ENCODE data around the gene MYBPC2.

Gene MYBPC2

DNA sequence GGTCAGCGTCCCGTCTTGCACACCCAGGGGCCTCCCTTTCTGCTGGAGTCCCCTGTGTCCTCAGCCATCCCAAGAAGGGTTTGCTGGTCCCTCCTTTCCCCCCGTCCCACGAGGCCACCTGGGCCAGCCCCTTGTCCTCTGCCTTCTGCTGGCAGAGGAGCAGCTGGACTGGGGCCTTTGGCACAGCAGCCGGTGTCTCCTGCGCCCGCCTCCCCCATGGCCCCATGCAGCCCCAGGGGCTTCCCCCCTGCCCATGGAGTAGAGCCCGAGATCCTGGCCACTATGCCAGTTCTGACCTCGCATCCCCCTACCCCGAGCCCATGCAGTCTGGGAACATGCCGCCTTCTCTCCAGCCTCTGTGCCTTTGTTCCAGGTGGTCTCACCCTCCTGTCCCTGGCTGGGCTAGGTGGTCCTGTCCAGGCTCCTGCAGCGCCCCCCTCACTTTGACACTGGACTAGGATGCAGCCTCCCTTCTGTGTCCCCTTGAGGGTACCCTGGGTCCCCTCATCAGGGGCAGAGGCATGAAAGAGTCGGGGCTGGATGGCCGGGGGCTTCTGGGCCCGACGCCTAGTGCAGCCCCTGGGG lies 49.7 kb downstream of the MYBPC2 start:
- DNase-seq (ENCODE audit: insufficient read length, low spot score) (no peak), FAIRE-seq (no peak)
- TF ChIP-seq, protein P1, sequence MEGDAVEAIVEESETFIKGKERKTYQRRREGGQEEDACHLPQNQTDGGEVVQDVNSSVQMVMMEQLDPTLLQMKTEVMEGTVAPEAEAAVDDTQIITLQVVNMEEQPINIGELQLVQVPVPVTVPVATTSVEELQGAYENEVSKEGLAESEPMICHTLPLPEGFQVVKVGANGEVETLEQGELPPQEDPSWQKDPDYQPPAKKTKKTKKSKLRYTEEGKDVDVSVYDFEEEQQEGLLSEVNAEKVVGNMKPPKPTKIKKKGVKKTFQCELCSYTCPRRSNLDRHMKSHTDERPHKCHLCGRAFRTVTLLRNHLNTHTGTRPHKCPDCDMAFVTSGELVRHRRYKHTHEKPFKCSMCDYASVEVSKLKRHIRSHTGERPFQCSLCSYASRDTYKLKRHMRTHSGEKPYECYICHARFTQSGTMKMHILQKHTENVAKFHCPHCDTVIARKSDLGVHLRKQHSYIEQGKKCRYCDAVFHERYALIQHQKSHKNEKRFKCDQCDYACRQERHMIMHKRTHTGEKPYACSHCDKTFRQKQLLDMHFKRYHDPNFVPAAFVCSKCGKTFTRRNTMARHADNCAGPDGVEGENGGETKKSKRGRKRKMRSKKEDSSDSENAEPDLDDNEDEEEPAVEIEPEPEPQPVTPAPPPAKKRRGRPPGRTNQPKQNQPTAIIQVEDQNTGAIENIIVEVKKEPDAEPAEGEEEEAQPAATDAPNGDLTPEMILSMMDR (IDR thresholded peaks at IDR 0.05; ENCODE audit: insufficient read depth, missing control alignments) = no peak

GRCh38 chr19:50482916-50483315 lies 50.2 kb downstream of the MYBPC2 start:
- no peak for FAIRE-seq
- TF ChIP-seq, protein P1 (IDR thresholded peaks at IDR 0.05; ENCODE audit: insufficient read depth, missing control alignments) = no peak
- DNase-seq (ENCODE audit: insufficient read length, low spot score) = no peak

GRCh38 chr19:50485284-50485955 lies 52.7 kb downstream of the MYBPC2 start:
- no peak for FAIRE-seq
- DNase-seq (ENCODE audit: insufficient read length, low spot score) = no peak
- TF ChIP-seq, protein P1 (IDR thresholded peaks at IDR 0.05; ENCODE audit: insufficient read depth, missing control alignments) = no peak

DNA sequence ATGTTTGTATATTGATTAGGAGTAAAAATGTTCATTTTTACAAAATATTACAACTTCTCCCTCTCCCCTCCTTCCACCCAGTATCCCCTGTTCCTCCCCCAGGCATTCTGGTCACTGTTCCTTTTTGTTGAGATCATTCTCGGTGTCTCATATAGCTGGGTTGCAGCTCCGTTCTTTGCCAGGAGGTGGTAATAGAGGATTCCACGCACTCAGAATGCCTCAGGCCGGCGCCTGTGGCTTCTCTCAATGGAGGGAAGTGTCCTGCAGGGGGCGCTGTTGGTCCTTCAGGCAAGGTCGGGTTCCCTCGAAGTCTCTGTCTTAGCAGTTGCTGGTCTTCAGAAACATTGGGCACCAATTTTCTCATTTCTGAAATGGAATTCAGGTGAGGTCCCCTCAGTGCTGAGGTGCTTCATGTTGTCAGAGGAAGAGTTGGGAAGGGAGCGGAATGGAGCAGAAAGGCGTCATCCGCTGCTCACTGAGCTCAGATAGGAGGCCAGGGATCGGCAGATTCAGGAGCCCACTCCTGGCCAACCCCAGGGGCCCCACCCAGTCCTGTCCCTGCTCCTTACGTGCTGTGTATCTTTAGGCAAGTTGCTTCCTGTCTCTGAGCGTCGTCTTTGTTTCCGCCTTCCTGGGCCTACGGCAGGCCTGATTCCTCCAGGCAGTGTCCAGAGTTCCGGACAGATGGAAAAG lies 54.3 kb downstream of the MYBPC2 start:
- DNase-seq (ENCODE audit: insufficient read length, low spot score) = no peak
- TF ChIP-seq, protein P1 (IDR thresholded peaks at IDR 0.05; ENCODE audit: insufficient read depth, missing control alignments) = peak; percentile 12
- no peak for FAIRE-seq

GRCh38 chr19:50488389-50489194 lies 55.9 kb downstream of the MYBPC2 start:
- DNase-seq (ENCODE audit: insufficient read length, low spot score) = no peak
- TF ChIP-seq, protein P1 (IDR thresholded peaks at IDR 0.05; ENCODE audit: insufficient read depth, missing control alignments) = no peak
- no peak for FAIRE-seq

DNA sequence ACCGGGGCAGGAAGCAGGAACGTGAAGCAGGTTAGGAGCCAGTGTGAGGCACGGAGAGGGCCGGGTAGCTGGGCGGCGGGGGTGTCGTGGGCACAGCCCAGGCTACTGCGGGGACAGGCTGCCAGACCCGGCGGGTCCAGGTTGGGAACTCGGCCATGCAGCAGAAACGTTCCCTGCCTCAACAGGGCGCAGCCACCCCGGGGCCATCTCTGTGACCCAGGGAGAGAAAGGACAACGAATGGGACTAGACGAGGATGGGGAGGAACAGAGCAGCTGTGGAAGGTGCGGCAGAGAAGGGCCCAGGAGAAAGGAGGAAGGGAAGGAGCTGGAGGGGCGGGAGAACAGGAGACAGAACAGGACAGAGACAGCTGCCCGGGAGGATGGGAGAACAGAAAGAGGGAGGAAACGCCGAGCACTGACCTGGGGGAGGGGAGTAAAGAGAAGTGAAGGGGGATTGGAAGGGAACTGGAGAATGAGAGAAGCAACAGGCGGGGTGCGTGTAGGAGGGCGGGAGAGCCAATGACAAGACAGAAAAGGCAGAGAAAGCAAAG lies 56.8 kb downstream of the MYBPC2 start:
- no peak for FAIRE-seq
- TF ChIP-seq, protein P1 (IDR thresholded peaks at IDR 0.05; ENCODE audit: insufficient read depth, missing control alignments) = no peak

More for the DNA sequence above, 56.8 kb downstream of the MYBPC2 start:
- DNase-seq (ENCODE audit: insufficient read length, low spot score) = no peak
